Kidney glomerular epithelial cell (primary cell): ENCODE measurements around the gene LOXL3.

Experiments
- DNase-seq: peaks from one replicate; lab custom pipeline; 2025; lab: John Stamatoyannopoulos, UW

LOXL3 gene

DNA sequence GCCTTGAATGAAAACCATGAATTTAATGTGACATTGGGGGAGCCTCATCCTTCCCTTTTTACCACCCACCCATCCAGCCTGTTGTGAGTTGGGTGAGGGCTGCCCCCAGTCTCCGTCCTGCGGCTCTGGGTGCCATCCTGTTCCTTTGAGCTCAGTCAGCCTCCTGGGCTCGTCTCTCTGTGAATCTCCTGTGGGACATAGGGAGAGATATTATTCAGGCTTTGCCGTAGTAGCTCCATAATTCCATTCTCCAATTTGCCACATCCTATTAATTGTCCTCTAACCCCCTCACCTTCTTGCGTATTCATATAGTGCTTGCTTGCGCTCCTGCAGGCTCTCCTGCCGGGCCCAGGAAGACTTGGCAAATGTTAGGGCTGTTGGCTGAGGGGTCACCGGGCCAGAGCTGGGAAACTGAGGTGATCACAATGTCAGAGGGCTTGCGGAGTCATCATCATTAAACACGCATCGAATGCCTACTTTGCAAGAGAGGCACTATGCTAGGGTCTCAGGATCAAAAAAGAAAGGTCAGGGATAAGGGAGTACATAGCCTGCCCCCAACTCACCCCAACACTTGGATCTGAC lies 27.0 kb downstream of the LOXL3 start:
- DNase-seq: no peak

DNA sequence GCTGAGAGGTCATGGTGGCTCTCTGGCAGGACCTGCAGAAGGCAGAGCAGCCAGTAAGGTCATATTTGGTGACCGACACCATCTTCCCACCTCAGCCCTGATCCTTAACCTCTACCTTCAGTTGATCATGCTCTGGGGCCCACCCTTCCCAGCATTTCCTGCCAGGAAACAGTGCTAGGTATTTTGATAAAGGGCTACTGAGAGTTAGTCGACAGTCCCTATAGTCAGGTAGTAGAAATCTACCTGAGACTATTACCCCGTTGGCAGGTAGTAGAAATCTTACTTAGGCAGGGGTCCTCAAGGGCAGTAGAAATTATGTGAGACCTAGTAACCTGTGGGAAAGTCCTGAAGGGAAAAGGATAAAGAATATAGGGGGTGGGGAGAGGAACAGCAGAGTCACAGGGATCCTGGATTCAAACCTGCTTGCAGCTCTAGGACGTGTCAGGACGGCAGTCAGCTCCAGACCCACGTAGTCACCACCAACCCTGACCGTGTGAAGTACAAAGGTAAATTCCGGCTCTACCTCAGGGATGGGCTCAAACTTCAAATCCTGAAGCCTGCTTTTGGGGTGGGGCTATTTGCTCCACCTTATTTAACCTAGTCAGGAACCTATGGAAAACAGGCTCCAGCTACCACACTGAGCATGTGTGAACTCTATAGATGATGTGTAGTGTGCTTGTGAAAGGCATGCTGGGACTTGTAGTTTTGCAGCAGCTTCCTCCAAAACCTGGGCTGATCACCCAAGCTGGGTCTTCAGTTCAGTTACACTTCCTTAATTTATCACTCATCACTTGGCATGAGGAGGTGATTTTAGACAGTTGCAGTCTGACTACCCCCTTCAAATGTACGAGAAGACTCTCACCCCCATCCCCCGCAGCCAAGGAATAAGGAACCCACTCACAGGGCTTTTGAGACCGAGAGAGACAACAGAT lies 27.8 kb downstream of the LOXL3 start, which contains the start of gene DQX1:
DQX1 (minus strand) TSS at position 515 of the 932 bp plus-strand sequence; CDS start at position 13, 502 bp downstream.
- no peak for DNase-seq

- DNase-seq: no peak
These were observed 28.6 kb downstream of the LOXL3 start for GRCh38 chr2:74524955-74525716.

GRCh38 chr2:74524005-74524404 lies 29.7 kb downstream of the LOXL3 start:
- no peak for DNase-seq

GRCh38 chr2:74522516-74522915 lies 31.2 kb downstream of the LOXL3 start:
- no peak for DNase-seq

- no peak for DNase-seq
These were observed 37.1 kb downstream of the LOXL3 start for GRCh38 chr2:74516650-74517049.

DNA sequence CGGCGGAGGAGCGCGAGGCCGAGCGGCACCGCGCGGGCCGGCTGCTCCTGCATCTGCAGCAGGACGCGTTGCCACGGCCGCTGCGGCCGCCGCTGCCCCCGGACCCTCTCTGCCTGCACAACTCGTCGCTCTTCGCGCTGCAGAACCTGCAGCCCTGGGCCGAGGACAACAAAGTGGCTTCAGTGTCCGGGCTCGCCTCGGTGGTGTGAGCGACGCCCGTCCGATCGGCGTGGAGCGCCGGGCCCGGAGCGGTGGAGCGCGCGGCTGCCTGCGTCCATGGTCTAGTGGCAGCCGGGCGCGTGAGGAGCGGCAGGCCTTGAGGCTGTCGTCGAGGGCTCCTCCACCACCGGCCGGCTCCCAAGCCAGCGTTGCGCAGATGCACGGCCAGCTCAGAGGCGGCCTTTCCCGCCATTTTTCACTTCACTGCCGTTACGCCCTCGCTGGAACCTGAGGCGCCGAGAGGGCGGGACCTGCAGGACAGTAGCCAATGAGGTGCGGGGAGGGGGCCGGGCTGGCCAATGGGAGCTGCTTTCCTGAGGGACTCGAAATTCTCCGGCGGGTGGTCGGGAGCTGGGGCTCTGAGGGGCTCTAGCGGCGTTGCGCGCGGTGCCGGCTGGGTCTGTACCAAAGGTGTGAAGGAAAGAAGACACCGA lies 37.6 kb downstream of the LOXL3 start:
- DNase-seq: no peak

GRCh38 chr2:74515271-74515980 lies 38.3 kb downstream of the LOXL3 start:
- DNase-seq: no peak

DNA sequence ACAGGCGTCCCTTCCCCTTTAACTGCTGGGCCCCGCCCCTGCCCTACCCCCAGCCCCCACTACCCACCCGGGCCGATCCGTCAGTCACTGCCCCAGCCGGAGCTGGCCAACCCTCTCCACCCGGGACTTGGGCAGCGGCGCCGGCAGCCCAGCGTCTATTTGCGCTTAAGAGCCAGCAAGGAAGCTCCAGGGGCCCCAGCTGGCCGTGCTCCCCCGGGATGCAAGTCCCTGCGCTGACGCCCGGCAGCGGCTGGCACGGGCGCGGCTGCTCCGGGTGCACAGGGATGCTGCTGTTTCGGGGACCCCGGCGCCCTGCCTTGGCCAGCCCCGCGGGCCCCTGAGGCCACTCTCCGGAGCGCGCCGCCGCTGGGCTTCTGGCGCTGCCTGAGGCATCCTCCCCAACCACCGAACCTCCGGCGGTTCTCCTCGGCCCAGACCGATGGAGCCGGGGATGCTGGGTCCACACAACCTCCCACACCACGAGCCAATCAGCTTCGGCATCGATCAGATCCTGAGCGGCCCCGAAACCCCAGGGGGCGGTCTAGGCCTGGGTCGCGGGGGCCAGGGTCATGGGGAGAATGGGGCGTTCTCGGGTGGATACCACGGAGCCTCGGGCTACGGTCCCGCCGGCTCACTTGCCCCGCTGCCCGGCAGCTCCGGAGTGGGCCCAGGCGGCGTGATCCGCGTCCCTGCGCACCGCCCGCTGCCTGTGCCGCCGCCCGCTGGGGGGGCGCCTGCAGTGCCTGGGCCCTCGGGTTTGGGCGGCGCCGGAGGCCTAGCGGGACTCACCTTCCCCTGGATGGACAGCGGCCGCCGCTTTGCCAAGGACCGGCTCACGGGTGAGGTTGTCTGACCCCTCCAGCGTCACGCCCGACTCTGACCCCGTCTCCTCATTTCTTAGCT lies 39.1 kb downstream of the LOXL3 start, which contains the start of gene TLX2:
TLX2 (plus strand) TSS at position 83 of the 903 bp plus-strand sequence; CDS start at position 440, 357 bp downstream.
- DNase-seq: no peak

DNA sequence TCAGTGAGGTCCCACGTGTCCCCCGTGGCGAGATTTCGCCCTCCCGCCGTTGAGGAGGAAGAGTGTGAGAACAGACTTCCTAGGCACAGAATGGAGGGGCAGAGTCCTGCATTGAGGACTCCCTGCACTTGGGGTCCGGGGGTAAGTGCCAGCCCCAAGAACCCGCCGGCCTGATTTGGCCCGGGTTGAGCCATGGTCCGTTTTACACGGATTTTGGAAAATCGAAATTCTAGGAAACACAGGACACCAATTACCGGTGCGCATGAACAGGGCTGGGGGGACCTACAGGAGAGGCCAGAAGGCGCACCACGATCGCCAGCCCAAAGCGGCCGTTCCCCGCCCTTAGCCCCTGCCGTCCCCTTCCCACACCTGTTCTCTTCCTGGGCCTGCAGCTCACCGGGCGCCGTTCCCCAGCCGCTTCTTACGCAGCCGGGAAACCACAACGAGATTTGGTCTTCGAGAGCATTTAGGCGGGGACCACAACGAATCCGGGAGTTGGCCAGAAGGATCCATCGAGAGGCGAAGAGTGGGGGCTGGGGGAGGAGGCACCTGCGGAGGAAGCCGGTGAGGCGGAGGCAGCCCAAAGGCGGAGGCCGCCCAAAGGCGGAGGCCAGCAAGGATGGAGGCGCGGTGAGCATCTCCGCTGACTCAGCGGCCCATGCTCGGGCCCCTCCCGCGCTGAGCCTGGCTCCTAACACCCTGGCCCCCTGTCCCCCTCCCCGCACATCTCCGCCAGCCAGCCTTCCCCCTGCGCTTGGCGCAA lies 40.0 kb downstream of the LOXL3 start:
- no peak for DNase-seq

DNA sequence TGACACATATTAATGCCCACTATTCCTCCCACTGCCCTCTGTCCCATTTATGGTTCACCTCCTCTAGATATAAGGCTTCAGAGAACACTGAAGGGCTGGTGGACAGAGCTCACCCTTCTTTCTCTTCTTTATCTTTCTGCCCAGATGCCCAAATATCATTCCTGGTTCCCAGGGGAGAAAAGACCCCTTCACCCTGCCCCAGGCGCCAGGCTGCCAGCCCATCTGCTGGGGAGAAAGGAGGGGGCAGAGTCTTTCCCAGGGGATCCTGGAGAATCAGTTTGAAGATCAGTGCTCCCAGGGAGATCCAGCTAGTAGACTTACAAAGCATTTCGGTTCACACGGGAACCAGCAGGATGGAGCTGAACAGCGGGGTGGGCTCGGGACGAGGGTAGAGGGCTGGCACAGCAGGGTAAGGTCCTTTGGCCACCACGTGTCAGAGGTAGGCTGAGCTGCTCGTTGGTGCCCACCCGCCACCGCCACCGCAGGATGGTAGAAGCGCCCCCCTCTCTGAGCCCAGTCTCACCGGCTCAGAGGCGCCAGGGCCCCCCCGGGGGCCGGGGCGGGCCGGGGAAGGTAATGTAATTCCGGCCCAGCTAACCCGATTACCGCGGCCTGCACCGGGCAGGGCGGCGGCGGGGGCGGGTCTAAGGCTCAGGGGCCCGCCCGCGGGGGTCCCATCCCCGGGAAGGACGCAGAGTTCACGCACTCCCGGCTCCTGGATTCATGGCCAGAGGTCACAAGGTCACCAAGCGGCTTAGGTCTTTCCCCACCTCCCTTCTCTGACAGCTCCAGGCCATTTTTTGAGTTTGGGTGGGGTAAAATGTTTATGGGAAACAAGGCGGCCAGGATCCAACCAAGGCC lies 40.8 kb downstream of the LOXL3 start:
- no peak for DNase-seq

DNA sequence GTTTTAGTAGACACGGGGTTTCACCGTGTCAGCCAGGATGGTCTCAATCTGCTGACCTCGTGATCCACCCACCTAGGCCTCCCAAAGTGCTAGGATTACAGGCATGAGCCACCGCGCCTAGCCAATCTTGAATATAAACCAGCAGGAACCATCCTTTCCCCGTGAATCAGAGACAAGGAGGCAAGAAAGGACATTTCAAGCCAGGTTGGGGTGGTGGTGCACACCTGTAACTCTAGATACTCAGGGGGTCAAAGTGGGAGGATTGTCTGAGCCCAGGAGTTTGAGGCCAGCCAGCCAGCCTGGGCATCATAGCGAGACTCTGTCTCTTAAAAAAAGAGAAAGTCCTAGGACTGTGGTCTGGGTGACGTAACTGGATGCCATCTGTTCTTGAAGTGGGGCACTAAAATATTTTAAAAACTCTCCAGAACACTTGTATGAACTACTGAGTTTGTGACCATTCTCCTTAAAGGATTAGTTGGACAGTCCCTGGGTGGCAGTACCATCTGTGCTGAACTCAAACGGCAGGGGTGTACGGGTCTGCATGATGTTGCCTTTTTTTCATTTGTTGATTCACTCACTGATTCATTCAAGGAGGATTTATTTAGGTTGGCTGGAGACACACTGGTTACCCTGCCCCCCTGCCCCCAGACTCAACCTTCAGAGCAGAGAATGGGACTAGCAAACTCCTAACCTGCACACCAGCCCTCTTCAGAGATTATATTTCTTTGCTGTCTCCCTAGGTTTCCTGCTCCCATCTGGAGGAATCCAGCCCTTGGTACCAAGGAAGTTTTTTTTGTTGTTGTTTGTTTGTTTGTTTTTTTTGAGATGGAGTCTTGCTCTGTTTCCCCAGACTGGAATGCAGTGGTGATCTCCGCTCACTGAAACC lies 42.4 kb downstream of the LOXL3 start:
- DNase-seq: no peak

GRCh38 chr2:74510272-74510671 lies 43.5 kb downstream of the LOXL3 start:
- DNase-seq: no peak

GRCh38 chr2:74507926-74508520 lies 45.7 kb downstream of the LOXL3 start:
- DNase-seq: peak; percentile 21

DNA sequence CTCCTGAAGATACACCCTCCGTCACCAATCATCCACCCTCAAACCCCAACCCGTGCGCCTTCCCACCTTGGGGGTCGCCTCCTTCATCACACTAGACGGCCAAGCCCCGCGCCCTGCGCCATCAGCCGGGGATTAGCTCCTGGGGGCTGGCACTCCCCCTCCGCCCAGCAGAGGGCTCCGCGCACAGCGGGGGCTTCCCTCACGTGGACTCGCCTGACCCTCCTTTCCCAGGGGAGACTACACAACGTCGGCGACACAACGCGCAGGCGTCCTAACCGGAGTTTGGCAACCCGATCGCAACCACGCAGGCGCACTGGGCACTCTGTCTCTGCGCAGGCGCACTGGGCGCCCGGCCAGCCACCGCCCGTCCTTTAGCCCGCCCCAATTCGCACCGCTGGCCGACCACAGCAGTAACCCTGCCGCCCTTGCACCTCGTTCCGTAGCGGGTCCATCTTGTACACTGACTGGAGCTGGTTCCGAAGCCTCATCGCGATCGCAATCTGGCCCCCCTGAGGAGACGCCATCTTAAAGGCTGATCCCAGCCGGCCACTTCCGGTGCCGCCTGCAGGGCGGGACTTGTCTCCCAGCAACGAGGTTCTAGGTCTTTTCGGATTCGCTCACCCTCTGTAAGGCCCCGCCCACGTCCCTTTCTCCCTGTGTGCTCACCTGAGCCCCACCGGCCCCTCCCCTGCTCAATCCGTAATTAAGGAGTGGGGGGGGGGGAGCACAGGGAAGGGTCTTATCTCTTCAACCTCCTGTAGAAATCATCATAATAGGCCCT lies 46.4 kb downstream of the LOXL3 start, which contains the start of gene PCGF1:
PCGF1 (minus strand) TSS at position 551 of the 781 bp plus-strand sequence; CDS start at position 524, 27 bp downstream.
- peak; percentile 91 for DNase-seq
